ENCODE measurements around the gene NUDT4B. TPM values are rescaled to one million over a fixed set of nuclear protein-coding genes. Genes with fewer than 3 reads are reported as not detected.

The NUDT4B gene
- total RNA-seq, result 19.5 and 54.8 TPM in 2 replicates

GRCh38 chr1:148748563-148749334 lies at the start of gene NUDT4B:
Gene NUDT4B (plus strand): TSS chr1:148748774. CDS start chr1:148748953, 179 bp downstream.

Other genes with a start within 250 kb of the NUDT4B start
- 15.9 and 21.4 TPM in 2 replicates for gene NBPF14, start 152.8 kb upstream of the NUDT4B start, total RNA-seq
- gene PDE4DIP, start 95.7 kb downstream of the NUDT4B start, total RNA-seq, result 80.2 and 85.5 TPM in 2 replicates